Stomach (tissue), 9 donors: ENCODE results near the gene EHMT1. TPM values are rescaled to one million over a fixed set of nuclear protein-coding genes. Genes with fewer than 3 reads are reported as not detected.

ENCODE experiments used
- DNase-seq, 2 donors: peaks; one replicate each; pipeline versions ENCODE4 v3.0.0 to v3.0.0-alpha.2; 2013 to 2019
- H3K27ac ChIP-seq, 5 donors: fragments of 200-600 bp in 4 of 5; sonication (generic) in 4 of 5; one replicate each; pipeline ENCODE4 v1.5.1; 2013 to 2019; ENCODE audit warnings: mild to moderate bottlenecking in 1 of 5, moderate library complexity in 1 of 5
- H3K27me3 ChIP-seq, 3 donors: fragments of 200-600 bp; sonication (generic); one replicate each; pipeline ENCODE4 v1.5.1; 2017 to 2019; ENCODE audit warnings: mixed run types in 1 of 3
- H3K36me3 ChIP-seq, 4 donors: fragments of 200-600 bp; sonication (generic); 1 replicate in 3 of 4; 2 replicates in 1 of 4; pipeline ENCODE4 v1.5.1; 2016 to 2019
- H3K4me1 ChIP-seq, 4 donors: fragments of 200-600 bp; sonication (generic); one replicate each; pipeline ENCODE4 v1.5.1; 2016 to 2019
- H3K4me3 ChIP-seq, 4 donors: fragments of 200-600 bp; sonication (generic) in 3 of 4; one replicate each; pipeline ENCODE4 v1.5.1; 2016 to 2019; ENCODE audit warnings: mild to moderate bottlenecking in 1 of 4
- H3K9me3 ChIP-seq, 4 donors: fragments of 200-600 bp; sonication (generic); one replicate each; pipeline ENCODE4 v1.5.1; 2016 to 2019
- EP300 ChIP-seq: sonication (generic); formaldehyde crosslinking; IDR thresholded peaks from one replicate; pipeline ENCODE4 v1.6.1; 2017; ENCODE audit warnings: antibody characterized with exemption
- POLR2A ChIP-seq, 4 donors: fragments of 450-650 bp; IDR thresholded peaks; one replicate each; pipeline ENCODE4 v1.6.1; 2016; ENCODE audit warnings: antibody characterized with exemption in 4 of 4, control low read depth in 2 of 4, mild to moderate bottlenecking in 1 of 4, moderate library complexity in 1 of 4
- POLR2AphosphoS5 ChIP-seq, 3 donors: sonication (generic); formaldehyde crosslinking; IDR thresholded peaks; one replicate each; pipeline ENCODE4 v1.6.1; 2016; ENCODE audit warnings: antibody characterized with exemption in 3 of 3
- WGBS, 5 donors: extraction: QIAGEN DNeasy Blood & Tissue Kit in 3 of 5; methylation state at CpG; one replicate each; pipeline versions ENCODE4 v1.1.5 to v1.1.7; 2013 to 2018; 5-methylcytosine and 5-hydroxymethylcytosine counted together
- intact Hi-C: fragments of 100-400 bp; cut with DNase I; formaldehyde crosslinking; loops from one replicate; pipeline ENCODE4 v1.15.1; 2023; ENCODE audit warnings: low total_unique reads
- polyA plus RNA-seq, 3 donors: library from polyadenylated mRNA; stranded (reverse); fragments of 200-250 nt; gene quantifications; one replicate each; pipeline ENCODE4 v1.2.3, GENCODE V29; 2013
- total RNA-seq, 5 donors: library from RNA; depleted of rRNA; stranded (reverse); fragments of >200 nt; gene quantifications; one replicate each; pipeline versions ENCODE4 v1.1.0 to v1.2.3, GENCODE V29; 2014 to 2016
- TF ChIP-seq, protein P1 (sequence below), 7 experiments: fragments of 450-650 bp in 4 of 7; fragments of 200-600 bp in 3 of 7; sonication (generic) in 3 of 7; IDR thresholded peaks; one replicate each; pipeline ENCODE4 v1.5.1; 2016 to 2019; ENCODE audit warnings: antibody characterized with exemption in 7 of 7, control low read depth in 2 of 7, mild to moderate bottlenecking in 1 of 7
- donor health status: healthy with polysubstance abuse.
- donor health status: Bipolar disorder and iron deficiency.
- donor health status: healthy.

The EHMT1 gene
- total and polyA plus RNA-seq, 8 donors = 23.9 to 419 (median 79.5) TPM

DNA sequence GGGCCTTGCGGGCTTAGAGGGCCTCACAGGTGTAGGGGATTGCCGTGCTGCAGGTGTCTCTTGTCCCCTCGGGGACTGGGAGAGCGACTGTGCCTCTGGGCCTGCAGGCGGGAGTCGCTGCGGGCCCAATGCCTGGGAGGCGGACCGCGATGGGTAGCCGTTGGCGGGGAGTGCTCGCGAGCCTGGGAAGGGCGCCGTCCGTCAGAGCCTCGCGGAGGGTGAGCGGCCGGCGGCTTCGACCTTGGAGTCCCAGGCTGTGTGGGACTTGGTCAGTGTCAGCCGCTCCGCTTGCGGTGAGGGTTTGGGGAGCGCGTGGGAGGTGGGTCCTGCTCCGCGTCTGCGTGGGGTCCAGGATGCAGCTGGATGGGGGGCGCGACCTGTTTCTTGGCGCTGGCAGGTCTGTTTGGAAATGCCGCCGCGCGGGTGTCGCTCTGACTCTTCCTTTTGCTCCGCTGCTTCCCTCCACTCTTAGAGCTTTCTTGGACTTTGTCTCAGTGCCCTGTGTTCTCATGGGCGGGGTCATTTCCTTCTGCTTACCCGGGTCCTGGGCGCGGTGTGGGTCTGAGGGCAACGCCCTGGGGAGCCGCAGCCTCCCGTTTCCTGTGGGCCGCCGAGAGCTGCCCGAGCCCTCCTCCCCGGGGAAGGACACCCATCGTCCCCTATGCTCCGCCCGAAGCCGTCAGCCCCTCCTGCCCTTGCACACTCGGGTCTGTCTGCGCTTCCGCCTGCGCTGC, 169.9 kb downstream of the EHMT1 start:
- peak overlapping the region; percentile 49 to 76 (median 64) for H3K27ac ChIP-seq
- intact Hi-C loops = no loop called here
- WGBS, 5 donors = 40 to 82% (median 53%) methylated on average over 52 to 59 of the region's 59 CpGs

DNA sequence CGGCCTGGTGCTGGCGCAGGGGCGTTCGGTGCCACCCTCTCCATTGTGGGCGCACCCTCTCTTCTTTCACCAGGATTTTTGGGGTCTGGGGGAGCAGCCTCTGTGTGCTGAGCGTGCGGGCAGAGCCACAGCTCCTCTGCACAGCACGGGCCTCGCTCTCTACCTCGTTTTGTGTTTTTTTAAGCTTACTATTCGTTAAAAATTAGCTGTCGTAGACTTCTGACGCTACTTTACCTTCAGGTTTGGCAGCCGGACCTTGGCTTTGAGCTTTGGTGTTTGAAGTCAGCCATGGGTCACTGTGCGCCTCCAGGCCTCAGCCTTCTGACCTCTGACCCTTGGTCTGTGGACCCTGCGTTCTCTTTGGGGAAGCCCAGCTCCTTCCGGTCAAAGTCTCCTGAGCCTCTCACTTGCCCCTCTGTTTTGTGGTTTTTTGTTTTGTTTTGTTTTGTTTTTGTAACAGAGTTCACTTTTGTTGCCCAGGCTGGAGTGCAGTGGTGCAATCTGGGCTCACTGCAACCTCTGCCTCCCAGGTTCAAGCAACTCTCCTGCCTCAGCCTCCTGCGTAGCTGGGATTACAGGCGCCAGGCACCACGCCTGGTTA, 170.6 kb downstream of the EHMT1 start:
- TF ChIP-seq POLR2AphosphoS5 (IDR thresholded peaks at IDR 0.05) (peak in 1 of 3 donors; percentile 1), POLR2A (IDR thresholded peaks at IDR 0.05) (no peak)
- intact Hi-C loops = no loop called here
- DNase-seq = no peak

More for the DNA sequence above, 169.9 kb downstream of the EHMT1 start:
- Histone ChIP-seq H3K4me1 (peaks cover 6 to 37% (median 24%) of the 10 kb centered on the region in 4 donors), H3K36me3 (peaks cover 18 to 99% (median 93%) of the 10 kb centered on the region in 4 donors), H3K27me3 (no peaks in the 10 kb centered on the region), H3K9me3 (no peaks in the 10 kb centered on the region), H3K4me3 (peak overlapping the region in 3 of 4 donors; percentile 5 to 27 (median 16))
- peak in 2 of 3 donors; percentile 32 to 45 for TF ChIP-seq POLR2AphosphoS5 (IDR thresholded peaks at IDR 0.05)
- no peak for TF ChIP-seq EP300
- peak; percentile 72 to 90 for DNase-seq

DNA sequence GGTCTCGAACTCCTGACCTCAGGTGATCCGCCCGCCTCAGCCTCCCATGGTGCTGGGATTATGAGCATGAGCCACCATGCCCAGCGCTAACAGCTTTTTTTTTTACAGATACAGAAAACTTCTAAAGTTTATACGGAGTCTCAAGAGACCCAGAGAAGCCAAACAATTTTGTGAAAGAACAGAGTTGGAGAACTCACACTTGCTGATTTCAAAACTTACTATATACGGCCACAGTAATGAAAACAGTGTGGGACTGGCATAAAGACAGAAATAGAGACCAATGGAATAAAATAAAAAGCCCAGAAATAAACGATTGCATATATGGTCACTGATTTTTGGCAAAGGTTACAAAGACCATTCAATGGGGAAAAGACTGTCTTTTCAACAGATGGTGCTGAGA, 173.1 kb downstream of the EHMT1 start:
- Histone ChIP-seq H3K27ac (no peak overlapping the region), H3K27me3 (no peaks in the 10 kb centered on the region), H3K4me1 (peaks cover 6 to 22% (median 14%) of the 10 kb centered on the region in 4 donors), H3K9me3 (no peaks in the 10 kb centered on the region), H3K4me3 (no peak overlapping the region), H3K36me3 (peaks cover 17 to 98% (median 90%) of the 10 kb centered on the region in 4 donors)
- WGBS, 5 donors = 87 to 95% (median 93%) methylated on average over 7 of the region's 7 CpGs
- TF ChIP-seq POLR2A (IDR thresholded peaks at IDR 0.05) (no peak), EP300 (no peak), POLR2AphosphoS5 (IDR thresholded peaks at IDR 0.05) (no peak)
- TF ChIP-seq, protein P1, sequence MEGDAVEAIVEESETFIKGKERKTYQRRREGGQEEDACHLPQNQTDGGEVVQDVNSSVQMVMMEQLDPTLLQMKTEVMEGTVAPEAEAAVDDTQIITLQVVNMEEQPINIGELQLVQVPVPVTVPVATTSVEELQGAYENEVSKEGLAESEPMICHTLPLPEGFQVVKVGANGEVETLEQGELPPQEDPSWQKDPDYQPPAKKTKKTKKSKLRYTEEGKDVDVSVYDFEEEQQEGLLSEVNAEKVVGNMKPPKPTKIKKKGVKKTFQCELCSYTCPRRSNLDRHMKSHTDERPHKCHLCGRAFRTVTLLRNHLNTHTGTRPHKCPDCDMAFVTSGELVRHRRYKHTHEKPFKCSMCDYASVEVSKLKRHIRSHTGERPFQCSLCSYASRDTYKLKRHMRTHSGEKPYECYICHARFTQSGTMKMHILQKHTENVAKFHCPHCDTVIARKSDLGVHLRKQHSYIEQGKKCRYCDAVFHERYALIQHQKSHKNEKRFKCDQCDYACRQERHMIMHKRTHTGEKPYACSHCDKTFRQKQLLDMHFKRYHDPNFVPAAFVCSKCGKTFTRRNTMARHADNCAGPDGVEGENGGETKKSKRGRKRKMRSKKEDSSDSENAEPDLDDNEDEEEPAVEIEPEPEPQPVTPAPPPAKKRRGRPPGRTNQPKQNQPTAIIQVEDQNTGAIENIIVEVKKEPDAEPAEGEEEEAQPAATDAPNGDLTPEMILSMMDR (IDR thresholded peaks at IDR 0.05) = no peak
- intact Hi-C loops = no loop called here
- no peak for DNase-seq

More for the DNA sequence above, 170.6 kb downstream of the EHMT1 start:
- Histone ChIP-seq H3K4me1 (peaks cover 6 to 37% (median 24%) of the 10 kb centered on the region in 4 donors), H3K9me3 (no peaks in the 10 kb centered on the region), H3K4me3 (peak overlapping the region in 3 of 4 donors; percentile 5 to 27 (median 16)), H3K27me3 (no peaks in the 10 kb centered on the region), H3K36me3 (peaks cover 14 to 99% (median 91%) of the 10 kb centered on the region in 4 donors), H3K27ac (peak overlapping the region; percentile 49 to 76 (median 64))
- 64 to 73% (median 67%) methylated on average over 20 of the region's 20 CpGs for WGBS, 5 donors

DNA sequence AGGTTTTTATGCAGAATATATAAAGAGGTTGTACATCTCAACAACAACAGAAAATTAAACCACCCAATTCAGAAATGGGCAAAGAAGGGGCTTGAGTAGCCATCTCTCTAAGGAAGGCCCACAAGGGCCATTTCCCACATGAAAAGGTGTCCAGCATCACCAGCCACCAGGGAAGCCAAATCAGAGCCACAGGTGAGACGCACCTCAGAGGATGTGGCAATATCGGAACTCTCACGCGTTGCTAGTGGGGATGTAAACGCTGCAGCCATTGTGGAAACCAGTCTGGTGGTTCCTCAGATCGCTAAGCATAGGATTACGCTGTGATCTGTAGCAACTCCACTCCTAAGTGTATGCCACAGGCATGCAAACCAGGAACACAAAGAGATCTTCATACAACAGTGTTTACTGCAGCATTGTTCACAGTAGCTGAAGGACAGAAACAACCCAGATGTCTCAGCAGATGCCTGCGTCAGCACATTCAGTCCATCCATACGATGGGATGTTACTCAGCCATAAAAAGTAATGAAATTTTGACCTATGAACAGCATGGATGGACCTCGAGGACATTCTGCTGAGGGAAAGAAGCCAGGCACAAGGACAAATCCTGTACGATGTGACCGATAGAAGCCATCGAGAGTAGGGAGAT, 174.5 kb downstream of the EHMT1 start:
- H3K27ac ChIP-seq = no peak overlapping the region
- no peak overlapping the region for H3K4me3 ChIP-seq
- no peaks in the 10 kb centered on the region for H3K27me3 ChIP-seq
- no peak for DNase-seq
- H3K36me3 ChIP-seq = peaks cover 17 to 98% (median 92%) of the 10 kb centered on the region in 4 donors
- no peak for TF ChIP-seq EP300
- no peak for TF ChIP-seq POLR2AphosphoS5 (IDR thresholded peaks at IDR 0.05)
- TF ChIP-seq POLR2A (IDR thresholded peaks at IDR 0.05) = no peak
- TF ChIP-seq, protein P1 (IDR thresholded peaks at IDR 0.05) = no peak
- intact Hi-C loops = no loop called here
- no peaks in the 10 kb centered on the region for H3K9me3 ChIP-seq
- H3K4me1 ChIP-seq = peaks cover 2 to 14% (median 5%) of the 10 kb centered on the region in 4 donors
- WGBS, 5 donors = 95 to 97% (median 96%) methylated on average over 13 of the region's 13 CpGs

DNA sequence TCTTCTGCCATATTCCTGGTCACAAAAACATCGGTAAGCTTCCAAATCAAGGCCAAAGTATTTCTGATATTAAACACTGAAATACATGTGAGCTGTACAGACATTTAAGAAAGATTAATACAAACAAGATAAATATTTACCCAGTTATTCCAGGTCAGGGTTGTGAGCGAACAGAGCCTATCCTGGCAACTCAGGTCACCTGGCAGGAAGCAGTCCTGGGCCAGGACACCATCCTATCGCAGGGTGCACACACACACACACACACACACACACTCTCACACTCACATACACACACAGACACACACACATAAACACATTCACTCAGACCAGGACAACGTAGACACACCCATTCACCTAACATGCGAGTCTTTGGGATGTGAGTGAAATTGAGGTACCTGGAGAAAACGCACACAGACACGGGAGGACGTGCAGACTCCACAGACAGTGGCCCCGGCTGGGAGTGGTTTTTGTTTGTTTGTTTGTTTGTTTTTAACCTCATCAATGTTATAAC, 176.4 kb downstream of the EHMT1 start:
- intact Hi-C loops = no loop called here
- DNase-seq = no peak
- TF ChIP-seq, protein P1 (IDR thresholded peaks at IDR 0.05) = no peak
- TF ChIP-seq EP300 = no peak
- TF ChIP-seq POLR2A (IDR thresholded peaks at IDR 0.05) = no peak
- TF ChIP-seq POLR2AphosphoS5 (IDR thresholded peaks at IDR 0.05) = no peak
- peaks cover 32 to 98% (median 97%) of the 10 kb centered on the region in 4 donors for H3K36me3 ChIP-seq
- no peaks in the 10 kb centered on the region for H3K27me3 ChIP-seq
- H3K27ac ChIP-seq = no peak overlapping the region
- no peaks in the 10 kb centered on the region for H3K9me3 ChIP-seq
- 57 to 77% (median 69%) methylated on average over 9 of the region's 9 CpGs for WGBS, 5 donors
- peaks cover 0 to 4% (median 0%) of the 10 kb centered on the region in 4 donors for H3K4me1 ChIP-seq
- H3K4me3 ChIP-seq = no peak overlapping the region
